IMR-90 (cell line): ENCODE measurements around the gene GAS6. TPM values are rescaled to one million over a fixed set of nuclear protein-coding genes. Genes with fewer than 3 reads are reported as not detected.
A peak's percentile ranks its signal among the peaks of the same experiment; 100 is the strongest.

Source experiments
- ATAC-seq: fragments of 200-7000 bp; cut with Tn5 transposase; 2 replicates; pipeline ENCODE4 v1.9.1; 2020; ENCODE audit warnings: low read depth, mild to moderate bottlenecking, moderate library complexity
- BruUV-seq: library from RNA; stranded (reverse); fragments of 400-500 nt; replicated peaks from 2 replicates; lab custom pipeline; 2021; lab: Mats Ljungman, UMichigan
- CTCF ChIA-PET: fragments of 300-600 bp; formaldehyde crosslinking; extraction: SDS; loops from one replicate; lab custom pipeline; 2021; ENCODE audit warnings: antibody characterized with exemption; lab: Yijun Ruan, JAX
- POLR2A ChIA-PET: fragments of 300-600 bp; sonication (Branson Sonifier 250); formaldehyde crosslinking; loops from one replicate; lab custom pipeline; 2022; ENCODE audit warnings: antibody characterized with exemption; ENCODE audit not compliant: unreplicated experiment; lab: Charles Lee
- DNase-seq: peaks from one replicate; pipeline ENCODE4 v3.0.0; 2013
- H2AFZ ChIP-seq: replicated peaks from 2 replicates; pipeline ENCODE3; 2013; ENCODE audit warnings: low read length, mild to moderate bottlenecking; ENCODE audit not compliant: poor library complexity
- H2AK5ac ChIP-seq: 2 replicates; pipeline ENCODE4 v1.6.1; 2013; ENCODE audit warnings: low read depth, low read length, inconsistent platforms
- H2AK9ac ChIP-seq: replicated peaks from 2 replicates; pipeline ENCODE3; 2013; ENCODE audit warnings: mild to moderate bottlenecking, low read depth, low read length, moderate library complexity; ENCODE audit not compliant: poor library complexity
- H2BK120ac ChIP-seq: 2 replicates; pipeline ENCODE4 v1.6.1; 2013; ENCODE audit warnings: low read depth, low read length, inconsistent platforms
- H2BK15ac ChIP-seq: 3 replicates; pipeline ENCODE4 v1.6.1; 2013; ENCODE audit warnings: low read depth, low read length, inconsistent platforms
- H2BK20ac ChIP-seq: 2 replicates; pipeline ENCODE4 v1.6.1; 2013; ENCODE audit warnings: low read depth, mild to moderate bottlenecking, inconsistent platforms, low read length, moderate library complexity
- H2BK5ac ChIP-seq: 2 replicates; pipeline ENCODE4 v1.6.1; 2013; ENCODE audit warnings: mild to moderate bottlenecking, low read depth, low read length, inconsistent platforms; ENCODE audit not compliant: poor library complexity, severe bottlenecking
- H3K14ac ChIP-seq: replicated peaks from 2 replicates; pipeline ENCODE4 v1.6.1; 2013; ENCODE audit warnings: low read depth, low read length, inconsistent platforms
- H3K18ac ChIP-seq: 2 replicates; pipeline ENCODE4 v1.6.1; 2013; ENCODE audit warnings: low read depth, low read length, control low read depth
- H3K23ac ChIP-seq: 2 replicates; pipeline ENCODE4 v1.6.1; 2013; ENCODE audit warnings: low read depth, low read length, inconsistent platforms
- H3K27ac ChIP-seq: 2 replicates; pipeline ENCODE4 v1.5.1; 2013; ENCODE audit warnings: mild to moderate bottlenecking, control low read depth, low read length; ENCODE audit not compliant: insufficient read depth
- H3K27me3 ChIP-seq: 2 replicates; pipeline ENCODE4 v1.6.1; 2013; ENCODE audit warnings: low read length; ENCODE audit not compliant: control insufficient read depth, insufficient read depth
- H3K36me3 ChIP-seq: 2 replicates; pipeline ENCODE4 v1.6.1; 2013; ENCODE audit warnings: low read length, mixed read lengths; ENCODE audit not compliant: control insufficient read depth, insufficient read depth
- H3K4ac ChIP-seq: 2 replicates; pipeline ENCODE4 v1.6.1; 2013; ENCODE audit warnings: low read depth, low read length, inconsistent platforms
- H3K4me1 ChIP-seq: 2 replicates; pipeline ENCODE4 v1.6.1; 2013; ENCODE audit warnings: low read length, mixed read lengths; ENCODE audit not compliant: control insufficient read depth, insufficient read depth
- H3K4me2 ChIP-seq: 2 replicates; pipeline ENCODE4 v1.6.1; 2013; ENCODE audit warnings: low read depth, mild to moderate bottlenecking, control low read depth, low read length, moderate library complexity
- H3K4me3 ChIP-seq: 2 replicates; pipeline ENCODE4 v1.5.1; 2013; ENCODE audit warnings: low read depth, mild to moderate bottlenecking, control low read depth, low read length, moderate library complexity; ENCODE audit not compliant: insufficient read depth
- H3K56ac ChIP-seq: 2 replicates; pipeline ENCODE4 v1.6.1; 2013; ENCODE audit warnings: low read length, inconsistent platforms; ENCODE audit not compliant: insufficient read depth; ENCODE audit errors: extremely low read depth
- H3K79me1 ChIP-seq, 2 experiments: 2 replicates each; pipeline ENCODE4 v1.6.1; 2013; ENCODE audit warnings: low read length in 2 of 2, inconsistent platforms in 1 of 2, low read depth in 1 of 2
- H3K9ac ChIP-seq: 2 replicates; pipeline ENCODE4 v1.6.1; 2013; ENCODE audit warnings: low read depth, low read length, control low read depth
- H3K9me1 ChIP-seq: 2 replicates; pipeline ENCODE4 v1.6.1; 2013; ENCODE audit warnings: low read length, inconsistent platforms; ENCODE audit not compliant: insufficient read depth
- H3K9me3 ChIP-seq: 2 replicates; pipeline ENCODE4 v1.6.1; 2013; ENCODE audit warnings: low read length; ENCODE audit not compliant: control insufficient read depth, insufficient read depth
- H4K20me1 ChIP-seq: 2 replicates; pipeline ENCODE4 v1.6.1; 2013; ENCODE audit warnings: low read length, inconsistent platforms; ENCODE audit not compliant: insufficient read depth
- H4K5ac ChIP-seq: 2 replicates; pipeline ENCODE4 v1.6.1; 2013; ENCODE audit warnings: mild to moderate bottlenecking, low read depth, low read length, control low read depth
- H4K8ac ChIP-seq, 2 experiments: 2 replicates each; pipeline ENCODE4 v1.6.1; 2013; ENCODE audit warnings: low read depth in 2 of 2, low read length in 2 of 2, control low read depth in 1 of 2, inconsistent platforms in 1 of 2
- H4K91ac ChIP-seq: 2 replicates; pipeline ENCODE4 v1.6.1; 2013; ENCODE audit warnings: low read depth, low read length, inconsistent platforms; ENCODE audit not compliant: insufficient read depth
- BHLHE40 ChIP-seq: fragments of 150-350 bp; IDR thresholded peaks from 2 replicates; pipeline ENCODE4 v1.6.1; 2016; ENCODE audit warnings: mild to moderate bottlenecking, low read depth, low read length
- CEBPB ChIP-seq: IDR thresholded peaks from 2 replicates; pipeline ENCODE4 v1.6.1; 2012; ENCODE audit warnings: low read depth, low read length, improper control_type of control experiment
- MAFK ChIP-seq: IDR thresholded peaks from 2 replicates; pipeline ENCODE4 v1.6.1; 2012; ENCODE audit warnings: low read depth, low read length, improper control_type of control experiment
- MAZ ChIP-seq: IDR thresholded peaks from 2 replicates; pipeline ENCODE4 v1.6.1; 2012; ENCODE audit warnings: low read depth, mild to moderate bottlenecking, low read length, improper control_type of control experiment, moderate library complexity, borderline replicate concordance
- NFE2L2 ChIP-seq: fragments of 150-350 bp; IDR thresholded peaks from 2 replicates; pipeline ENCODE4 v1.6.1; 2016; ENCODE audit warnings: low read depth, mild to moderate bottlenecking, low read length
- RAD21 ChIP-seq: IDR thresholded peaks from 2 replicates; pipeline ENCODE4 v1.6.1; 2012; ENCODE audit warnings: low read length, improper control_type of control experiment
- RCOR1 ChIP-seq: IDR thresholded peaks from 2 replicates; pipeline ENCODE4 v1.6.1; 2012; ENCODE audit warnings: mild to moderate bottlenecking, low read length, improper control_type of control experiment; ENCODE audit not compliant: insufficient replicate concordance
- RFX5 ChIP-seq: IDR thresholded peaks from 2 replicates; pipeline ENCODE4 v1.8.0; 2012; ENCODE audit warnings: low read depth, mild to moderate bottlenecking, low read length, moderate library complexity
- SMC3 ChIP-seq: fragments of 150-350 bp; IDR thresholded peaks from 2 replicates; pipeline ENCODE4 v1.6.1; 2016; ENCODE audit warnings: low read depth, mild to moderate bottlenecking, antibody characterized with exemption, low read length, moderate library complexity
- WGBS, 2 experiments: methylation state at CpG; one replicate each; pipeline versions ENCODE4 v1.1.5 to v1.1.7; 2013; ENCODE audit warnings: missing lambda C conversion rate in 2 of 2; ENCODE audit not compliant: insufficient read length in 1 of 2; ENCODE audit errors: extremely low coverage in 2 of 2; 5-methylcytosine and 5-hydroxymethylcytosine counted together
- dilution Hi-C: fragments of 300-500 bp; cut with HindIII; formaldehyde crosslinking; loops from one replicate; pipeline ENCODE4 v1.14.3; 2018; ENCODE audit warnings: low sequenced_read_pairs; ENCODE audit not compliant: unreplicated experiment
- in situ Hi-C: fragments of 300-500 bp; cut with MboI; formaldehyde crosslinking; loops from 3 replicates; pipeline ENCODE4 v1.14.3; 2019; ENCODE audit warnings: low sequenced_read_pairs, inconsistent platforms, mixed read lengths
- intact Hi-C: fragments of 100-400 bp; cut with micrococcal nuclease; formaldehyde crosslinking; loops from 2 replicates; pipeline ENCODE4 v1.10.0; 2022
- polyA plus RNA-seq, 3 experiments: library from polyadenylated mRNA; depleted of rRNA; stranded (reverse); fragments of >200 nt; gene quantifications; 2 replicates each; pipeline ENCODE4 v1.2.3, GENCODE V29; 2012; ENCODE audit warnings: low replicate concordance in 1 of 3
- total RNA-seq: library from RNA; depleted of rRNA; stranded (reverse); fragments of >200 nt; gene quantifications from 2 replicates; pipeline ENCODE4 v1.2.3, GENCODE V29; 2012
- TF ChIP-seq, protein P1 (sequence below): fragments of 150-350 bp; IDR thresholded peaks from 2 replicates; pipeline ENCODE4 v1.6.1; 2016; ENCODE audit warnings: low read depth, mild to moderate bottlenecking, low read length, moderate library complexity, borderline replicate concordance

Gene GAS6
- total and polyA plus RNA-seq, 2 of the 4 experiments (the other 2 are of a cell fraction): 220 to 823 TPM

DNA sequence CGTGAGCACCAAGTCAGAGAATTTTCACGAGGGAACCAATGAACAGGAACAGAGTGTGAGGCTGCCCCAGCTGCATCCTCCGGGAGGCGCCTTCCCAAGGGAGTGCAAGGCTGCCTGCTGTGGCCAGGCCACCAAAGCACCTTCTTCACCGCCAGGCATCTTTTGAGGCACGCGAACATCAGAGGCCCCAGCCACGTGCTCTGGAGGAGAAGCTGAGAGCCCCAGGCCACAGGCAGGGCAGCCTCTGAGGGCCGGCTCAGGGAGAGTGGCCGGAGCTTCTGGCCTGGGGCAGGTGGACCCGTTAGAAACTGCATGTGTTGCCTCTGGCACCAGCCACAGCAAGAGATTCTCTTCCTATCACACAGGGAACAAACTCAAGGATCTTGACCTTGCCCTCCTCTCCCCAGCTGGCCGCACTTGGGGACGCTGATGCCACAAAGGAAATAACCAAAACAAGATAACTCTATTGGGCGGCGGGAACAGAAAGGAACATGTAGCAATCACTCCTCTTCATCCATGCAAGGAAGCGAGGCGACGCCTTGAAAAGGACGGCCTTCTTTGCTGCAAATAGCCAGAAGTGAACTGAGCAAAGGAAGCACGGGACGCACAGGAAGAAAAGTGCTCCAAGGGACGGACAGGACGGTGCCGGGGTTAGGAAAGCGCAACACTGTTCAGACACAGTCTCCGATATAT is 19.9 kb downstream of the GAS6 start:
- intact Hi-C loops: no loop called here
- Histone ChIP-seq H3K14ac (no peak overlapping the region), H3K4me1 (peaks cover 35% of the 10 kb centered on the region), H4K8ac (0 out of 4 replicates have a peak overlapping the region, but pooled peaks of 1 of the 2 experiments have one; percentile 8), H3K4ac (no peak overlapping the region), H3K27ac (no peak overlapping the region), H4K5ac (no peak overlapping the region), H2BK5ac (peak overlapping the region; percentile 11), H3K4me2 (no peak overlapping the region), H3K9ac (no peak overlapping the region), H4K20me1 (peaks cover 80% of the 10 kb centered on the region), H2BK15ac (no peak overlapping the region), H3K23ac (no peak overlapping the region), H3K36me3 (peaks cover 71% of the 10 kb centered on the region), H3K18ac (no peak overlapping the region), H3K79me1 (peaks cover 49 to 96% of the 10 kb centered on the region in 2 experiments), H2AFZ (no peak overlapping the region), H3K9me1 (peaks cover 33% of the 10 kb centered on the region), H3K4me3 (no peak overlapping the region), H2BK120ac (no peak overlapping the region), H3K27me3 (no peaks in the 10 kb centered on the region), H3K56ac (no peak overlapping the region), H3K9me3 (no peaks in the 10 kb centered on the region), H2AK9ac (no peak overlapping the region), H2AK5ac (no peak overlapping the region), H2BK20ac (no peak overlapping the region), H4K91ac (no peak overlapping the region)
- POLR2A ChIA-PET: no interaction called here
- ATAC-seq: no peak
- 85% methylated on average over 14 of the region's 26 CpGs; no CpG with 5 or more reads in 1 of the 2 experiments for WGBS, 2 experiments
- CTCF ChIA-PET: no interaction called here
- in situ Hi-C loops: no loop called here
- no TSS peak for BruUV-seq
- no peak for DNase-seq
- dilution Hi-C loops: no loop called here
- no peak for TF ChIP-seq CEBPB
- TF ChIP-seq SMC3: no peak
- no peak for TF ChIP-seq RCOR1
- no peak for TF ChIP-seq NFE2L2
- TF ChIP-seq MAZ: no peak
- no peak for TF ChIP-seq RAD21
- TF ChIP-seq MAFK: no peak
- TF ChIP-seq, protein P1, sequence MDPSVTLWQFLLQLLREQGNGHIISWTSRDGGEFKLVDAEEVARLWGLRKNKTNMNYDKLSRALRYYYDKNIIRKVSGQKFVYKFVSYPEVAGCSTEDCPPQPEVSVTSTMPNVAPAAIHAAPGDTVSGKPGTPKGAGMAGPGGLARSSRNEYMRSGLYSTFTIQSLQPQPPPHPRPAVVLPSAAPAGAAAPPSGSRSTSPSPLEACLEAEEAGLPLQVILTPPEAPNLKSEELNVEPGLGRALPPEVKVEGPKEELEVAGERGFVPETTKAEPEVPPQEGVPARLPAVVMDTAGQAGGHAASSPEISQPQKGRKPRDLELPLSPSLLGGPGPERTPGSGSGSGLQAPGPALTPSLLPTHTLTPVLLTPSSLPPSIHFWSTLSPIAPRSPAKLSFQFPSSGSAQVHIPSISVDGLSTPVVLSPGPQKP: no peak
- no peak for TF ChIP-seq RFX5
- TF ChIP-seq BHLHE40: no peak
